ENCODE results near the gene HMG20A.

Gene HMG20A

DNA sequence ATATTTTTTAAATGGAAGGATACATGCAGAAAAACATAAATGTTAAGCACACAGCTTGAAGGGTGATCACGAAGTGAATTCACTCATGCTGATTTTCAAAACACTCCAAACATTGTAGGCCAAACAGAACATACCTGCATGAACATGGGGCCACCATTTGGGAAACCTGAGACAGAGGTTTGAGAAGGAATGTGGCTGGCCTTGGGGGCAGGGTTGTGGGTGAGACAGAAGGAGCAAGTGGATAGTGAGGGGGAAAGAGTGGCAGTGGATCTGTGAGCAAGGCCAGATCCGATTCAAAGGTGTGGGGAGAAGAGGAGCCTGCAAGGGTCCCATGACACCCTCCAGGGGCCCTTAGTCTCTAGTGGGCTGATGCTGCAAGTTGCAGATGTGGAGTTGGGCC is 94.9 kb downstream of the HMG20A start:
- DNase-seq (ENCODE audit: low read depth in 2 of 3, low spot score in 2 of 3): no peak

DNA sequence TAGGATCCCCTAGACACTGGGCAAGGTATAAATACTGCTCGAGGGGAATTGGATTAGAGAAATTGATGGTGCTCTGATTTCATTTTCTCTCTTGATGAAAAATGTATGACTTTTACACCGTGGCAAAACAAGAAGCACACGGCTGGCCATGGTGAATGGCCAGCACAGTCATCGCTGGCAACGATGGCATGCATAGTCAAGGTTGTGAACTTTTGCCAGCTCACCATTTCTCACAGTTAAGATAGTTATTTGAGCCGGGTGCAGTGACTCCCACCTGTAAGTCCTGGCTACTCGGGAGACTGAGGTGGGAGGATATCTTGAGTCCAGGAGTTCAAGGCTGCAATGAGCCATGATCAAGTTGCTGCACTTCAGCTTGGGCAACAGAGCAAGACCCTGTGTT is 95.4 kb downstream of the HMG20A start:
- DNase-seq (ENCODE audit: low read depth in 2 of 3, low spot score in 2 of 3): no peak

DNA sequence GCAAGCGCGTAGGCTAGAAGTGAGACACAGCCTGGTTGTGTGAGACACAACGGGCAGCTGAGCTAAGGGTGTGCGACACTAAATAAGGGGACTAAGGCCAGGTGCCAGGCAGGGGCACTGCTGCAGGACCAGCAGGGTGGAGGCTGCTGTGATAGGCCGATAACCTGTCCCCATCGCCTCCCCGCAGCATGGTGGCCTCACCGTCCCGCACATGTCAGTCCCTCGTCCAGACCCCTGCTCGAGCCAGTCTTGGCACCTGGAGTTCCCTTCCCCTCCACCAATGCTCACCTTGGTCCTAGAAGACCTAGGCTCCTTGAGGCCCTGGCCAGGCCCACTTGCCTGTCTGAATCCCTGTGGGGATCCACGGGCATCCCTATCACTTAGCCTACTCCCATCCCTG is 96.1 kb downstream of the HMG20A start:
- DNase-seq (ENCODE audit: low read depth in 2 of 3, low spot score in 2 of 3): no peak

DNA sequence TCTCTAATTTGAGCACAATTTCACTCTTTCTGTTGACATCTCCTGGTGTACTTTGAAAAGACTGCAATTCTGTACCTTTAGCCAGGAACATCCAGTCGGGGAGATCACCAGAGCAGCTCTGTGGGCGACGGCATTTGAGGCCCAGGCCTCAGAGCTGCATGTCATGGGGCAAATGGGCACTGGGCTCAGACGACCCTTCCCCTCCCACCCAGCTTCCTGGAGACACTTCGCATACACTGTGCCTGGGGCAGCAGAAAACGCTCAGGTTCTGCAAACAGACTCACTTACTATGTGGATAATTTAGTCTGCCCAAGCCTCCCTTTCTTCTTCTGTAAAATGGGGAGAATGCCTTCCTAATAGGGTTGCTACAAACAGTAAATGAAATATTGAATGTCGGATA is 96.9 kb downstream of the HMG20A start:
- no peak for DNase-seq (ENCODE audit: low read depth in 2 of 3, low spot score in 2 of 3)

DNA sequence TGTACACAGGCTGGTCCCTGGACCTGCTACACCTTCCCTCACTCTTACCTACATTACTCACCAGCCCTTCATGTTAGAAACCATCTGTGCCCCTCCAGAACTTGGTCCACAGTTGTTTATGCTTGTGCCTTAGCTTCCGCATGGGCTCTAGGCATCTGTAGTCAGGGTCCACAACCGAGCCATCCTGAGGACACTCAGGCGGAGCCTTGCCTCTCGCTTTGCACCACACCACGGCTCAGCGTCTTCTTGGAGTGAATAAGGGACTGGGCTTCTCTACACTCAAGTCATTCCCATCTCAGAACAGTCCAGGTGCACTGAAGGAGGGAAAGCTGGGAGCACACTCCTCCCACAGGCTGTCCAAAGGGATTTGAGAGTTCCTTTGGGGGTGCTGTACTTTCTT is 97.8 kb downstream of the HMG20A start:
- DNase-seq (ENCODE audit: low read depth in 2 of 3, low spot score in 2 of 3): no peak

DNA sequence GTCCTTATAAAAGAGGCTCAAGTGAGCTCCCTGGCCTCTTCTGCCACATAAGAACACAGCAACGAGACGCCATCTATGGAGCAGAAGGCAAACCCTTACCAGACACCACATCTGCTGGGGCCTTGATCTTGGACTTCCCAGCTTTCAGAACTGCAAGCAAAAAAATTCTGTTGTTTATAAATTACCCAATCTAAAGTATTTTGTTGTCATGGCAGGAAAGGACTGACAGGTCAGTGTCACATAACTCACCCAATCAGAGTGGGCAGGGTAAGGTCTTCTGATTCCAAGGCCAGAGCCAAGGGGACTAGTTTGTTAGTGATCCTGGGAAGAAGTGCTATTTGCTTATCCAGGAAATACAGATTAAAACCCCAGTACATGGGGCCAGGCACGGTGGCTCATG is 98.9 kb downstream of the HMG20A start:
- DNase-seq (ENCODE audit: low read depth in 2 of 3, low spot score in 2 of 3): no peak

GRCh38 chr15:77521206-77521605 is 100.5 kb downstream of the HMG20A start:
- DNase-seq (ENCODE audit: low read depth in 2 of 3, low spot score in 2 of 3): no peak

DNA sequence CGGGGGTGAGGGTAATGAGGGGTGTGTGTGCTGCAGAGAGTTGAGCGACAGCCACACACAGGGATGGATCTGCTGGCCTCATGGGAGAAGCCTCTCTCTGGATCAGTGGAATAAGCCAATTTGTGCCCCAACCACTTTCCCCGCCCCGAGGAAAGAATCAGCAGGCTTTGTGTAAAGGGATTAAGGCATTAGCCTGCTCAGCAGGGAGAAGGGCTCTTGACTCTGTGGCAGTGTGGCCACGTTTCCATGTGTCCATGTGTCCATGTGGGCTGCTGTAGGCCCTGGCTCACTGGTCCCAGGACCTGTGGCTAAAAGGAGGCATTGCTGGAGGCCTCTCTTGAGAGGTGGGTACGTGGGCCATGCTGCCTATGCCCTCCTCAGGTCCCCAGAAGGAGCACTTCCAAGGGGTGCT is 104.7 kb downstream of the HMG20A start:
- no peak for DNase-seq (ENCODE audit: low read depth in 2 of 3, low spot score in 2 of 3)

DNA sequence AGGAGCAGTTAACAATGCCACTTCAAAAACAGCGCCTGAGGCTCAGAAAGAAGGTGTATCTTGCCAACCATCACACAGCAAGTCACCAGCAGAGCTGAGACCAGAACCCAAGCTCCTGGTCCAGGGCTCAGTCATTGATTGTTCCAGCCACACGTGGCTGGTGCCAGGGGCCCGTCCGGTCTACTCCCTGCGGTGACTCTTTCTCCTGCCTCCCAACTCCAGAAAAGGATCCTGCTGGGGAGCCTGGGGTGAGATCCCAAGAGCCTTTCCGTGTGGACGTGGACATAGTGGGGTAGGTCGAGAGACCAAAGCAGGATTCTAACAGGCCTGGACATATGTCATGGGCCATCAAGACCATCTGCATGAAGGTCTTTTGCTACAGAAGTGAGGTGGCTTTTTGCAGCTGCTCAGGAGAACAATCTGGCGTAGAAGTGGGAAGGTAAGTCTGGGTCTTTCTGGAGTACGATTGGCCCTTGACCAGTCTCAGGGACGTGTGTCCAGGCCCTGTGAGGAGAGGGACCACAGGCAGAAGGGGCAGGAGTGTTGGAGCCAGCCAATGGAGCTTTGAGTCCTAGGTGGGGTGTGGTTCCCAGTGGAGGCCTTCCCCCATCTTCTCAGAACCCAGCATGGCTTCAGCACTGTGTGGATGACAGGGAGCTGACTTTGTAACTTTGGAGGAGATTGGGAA is 105.4 kb downstream of the HMG20A start:
- no peak for DNase-seq (ENCODE audit: low read depth in 2 of 3, low spot score in 2 of 3)

GRCh38 chr15:77526595-77527163 is 106.0 kb downstream of the HMG20A start:
- DNase-seq (ENCODE audit: low read depth in 2 of 3, low spot score in 2 of 3): no peak

DNA sequence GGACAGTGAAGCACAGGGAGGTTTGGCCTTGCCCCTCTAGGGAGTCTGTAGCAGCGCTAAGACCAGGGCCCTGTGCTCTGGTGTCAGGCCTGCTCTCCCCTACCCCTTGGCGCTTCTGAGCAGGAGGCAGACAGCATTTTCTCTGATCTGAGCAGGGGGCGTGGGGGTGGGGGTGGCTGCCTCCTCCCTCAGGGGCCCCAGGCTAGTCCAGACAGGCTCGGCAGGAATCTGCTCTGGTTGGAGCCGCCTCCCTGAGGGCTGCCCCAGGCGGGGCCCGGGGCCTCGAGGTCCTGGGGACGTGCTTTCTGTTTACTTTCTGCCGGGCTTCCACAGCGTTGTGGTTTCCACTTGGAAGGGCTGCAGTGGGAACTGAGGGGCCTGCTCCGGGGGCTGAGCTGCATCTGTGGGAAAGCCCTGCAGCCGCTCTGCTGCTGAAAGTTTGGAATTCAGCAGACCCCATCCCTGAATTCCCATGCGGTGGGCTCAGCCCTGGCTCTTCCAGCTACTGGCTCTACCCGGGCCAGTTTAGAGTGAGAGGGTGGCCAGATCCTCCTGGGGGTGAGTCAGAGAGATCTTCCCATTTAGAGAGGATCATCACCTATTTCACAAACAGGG is 106.6 kb downstream of the HMG20A start:
- DNase-seq (ENCODE audit: low read depth in 2 of 3, low spot score in 2 of 3): no peak

DNA sequence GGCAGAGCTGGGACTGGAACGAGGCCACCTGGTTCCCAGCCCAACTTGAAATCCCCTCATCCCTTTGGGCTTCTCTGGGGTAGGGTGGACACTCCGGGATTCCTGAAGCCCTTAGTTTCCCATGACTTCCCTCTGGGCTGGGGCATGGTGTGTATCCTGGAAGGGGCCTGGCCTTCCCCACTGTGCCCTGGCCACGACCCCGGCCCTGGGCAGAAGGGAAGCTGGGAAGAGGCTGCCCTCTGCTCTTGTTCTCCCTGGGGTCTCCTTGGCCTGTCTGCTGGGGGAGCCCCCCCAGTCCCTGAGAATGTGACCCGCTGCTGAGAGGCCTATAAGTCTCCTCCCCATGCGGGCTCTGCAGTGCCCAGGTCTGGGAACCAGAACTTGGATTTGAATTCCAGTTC is 107.1 kb downstream of the HMG20A start:
- no peak for DNase-seq (ENCODE audit: low read depth in 2 of 3, low spot score in 2 of 3)

DNA sequence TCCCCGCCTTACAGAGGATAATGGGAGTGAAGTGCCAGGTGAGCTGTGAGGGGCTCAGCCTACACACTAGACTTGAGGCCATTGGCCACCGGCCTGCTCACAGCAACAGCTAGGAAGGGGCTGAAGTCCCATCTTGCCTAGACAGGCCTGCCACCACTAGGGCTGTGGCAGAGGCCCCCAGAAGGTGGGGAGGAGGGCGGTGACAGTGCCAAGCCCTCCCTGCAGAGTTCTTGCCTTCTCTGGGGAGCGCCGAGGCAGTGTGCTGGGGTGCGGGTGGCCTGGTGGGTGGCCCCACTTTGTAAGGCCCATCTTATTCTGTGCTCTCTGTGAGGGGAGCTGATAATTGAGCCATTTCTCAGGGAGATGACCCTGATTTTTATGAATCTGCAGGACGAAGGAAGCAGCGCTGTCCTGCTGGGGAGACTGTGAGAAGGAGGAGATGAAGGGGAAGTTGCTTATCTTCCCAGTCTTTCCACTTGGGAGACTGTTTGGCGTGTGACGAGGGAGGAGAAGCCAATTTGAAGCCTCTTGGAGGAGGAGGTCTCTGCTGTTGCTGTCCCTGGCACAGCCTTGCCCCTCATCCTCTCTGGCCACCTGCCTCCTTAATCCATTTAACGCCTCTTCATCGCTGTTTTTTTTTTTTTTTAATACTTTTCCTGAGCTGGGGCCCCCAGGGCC is 107.7 kb downstream of the HMG20A start:
- no peak for DNase-seq (ENCODE audit: low read depth in 2 of 3, low spot score in 2 of 3)

DNA sequence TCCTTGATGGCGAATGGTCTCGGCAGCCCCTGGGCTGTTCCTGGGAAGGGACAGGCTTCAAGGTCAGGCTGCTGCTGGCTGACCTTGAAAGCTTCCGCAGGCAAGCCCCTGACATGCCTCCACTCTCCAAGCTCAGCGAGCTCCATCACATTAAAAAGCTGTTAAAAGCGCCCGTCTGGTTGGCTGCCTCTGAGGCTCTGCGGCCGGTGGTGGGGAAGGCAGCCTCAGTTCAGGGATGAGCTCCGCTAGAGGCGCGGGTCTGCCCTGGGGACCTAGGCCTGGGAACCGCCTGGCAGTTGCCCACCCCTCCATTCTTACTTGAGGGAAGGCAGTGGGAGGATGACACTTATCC is 108.3 kb downstream of the HMG20A start:
- DNase-seq (ENCODE audit: low read depth in 2 of 3, low spot score in 2 of 3): no peak

- DNase-seq (ENCODE audit: low read depth in 2 of 3, low spot score in 2 of 3): no peak
Measured at GRCh38 chr15:77529394-77530159, 108.9 kb downstream of the HMG20A start.

DNA sequence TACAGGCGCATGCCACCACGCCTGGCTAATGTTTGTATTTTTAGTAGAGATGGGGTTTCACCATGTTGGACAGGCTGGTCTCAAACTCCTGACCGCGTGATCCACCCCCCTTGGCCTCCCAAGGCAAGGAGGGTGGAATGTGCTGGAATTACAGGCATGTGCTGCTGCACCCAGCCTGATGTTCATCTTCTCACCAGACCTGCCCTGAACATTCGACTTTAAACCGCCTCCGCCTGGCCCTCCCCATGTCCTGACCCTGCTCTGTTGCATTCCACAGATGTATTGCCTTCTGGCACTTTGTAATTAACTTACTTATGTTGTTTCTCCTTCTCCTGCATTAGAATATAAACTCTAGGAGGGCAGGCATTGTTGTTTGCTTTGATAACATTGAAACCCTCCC is 109.9 kb downstream of the HMG20A start:
- no peak for DNase-seq (ENCODE audit: low read depth in 2 of 3, low spot score in 2 of 3)

GRCh38 chr15:77531191-77532000 is 110.7 kb downstream of the HMG20A start:
- DNase-seq (ENCODE audit: low read depth in 2 of 3, low spot score in 2 of 3): no peak

- no peak for DNase-seq (ENCODE audit: low read depth in 2 of 3, low spot score in 2 of 3)
Measured at GRCh38 chr15:77532067-77532710, 111.5 kb downstream of the HMG20A start.

GRCh38 chr15:77532846-77533245 is 112.2 kb downstream of the HMG20A start:
- no peak for DNase-seq (ENCODE audit: low read depth in 2 of 3, low spot score in 2 of 3)
